GM19452 (cell line): Measurements from ENCODE around the gene TMEM52.

Source experiments
- ATAC-seq: cut with Tn5 transposase; IDR thresholded peaks from one replicate; pipeline ENCODE4 v1.9.1; 2021; ENCODE audit not compliant: unreplicated experiment

Gene TMEM52

DNA sequence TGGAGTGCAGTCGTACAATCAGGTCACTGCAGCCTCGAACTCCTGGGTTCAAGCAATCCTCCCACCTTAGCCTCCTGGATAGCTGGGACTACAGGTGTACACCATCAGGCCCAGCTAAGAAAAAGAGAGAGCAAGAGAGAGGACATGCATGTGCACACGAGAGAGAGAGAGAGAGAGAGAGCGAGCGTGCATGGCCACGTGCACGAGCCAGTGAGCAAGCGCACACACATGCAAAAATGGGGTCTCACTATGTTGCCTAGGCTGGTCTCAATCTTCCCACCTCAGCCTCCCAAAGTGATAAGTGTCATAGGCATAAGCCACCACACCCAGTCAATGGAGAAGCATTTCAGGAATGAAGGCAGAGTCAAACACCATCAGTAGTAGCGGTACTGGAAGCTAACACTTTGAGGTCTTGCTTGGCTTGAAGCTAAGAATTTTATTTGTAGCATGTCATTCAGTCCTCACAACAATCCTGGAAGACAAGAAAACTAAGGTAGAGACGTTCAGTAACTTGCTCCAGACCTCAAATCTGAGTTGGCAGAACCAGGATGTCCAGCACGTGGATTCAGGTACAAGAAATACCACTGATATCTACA is 42.6 kb downstream of the TMEM52 start:
- ATAC-seq: no peak

- no peak for ATAC-seq
Observed at GRCh38 chr1:1875932-1876331, 43.1 kb downstream of the TMEM52 start.

- no peak for ATAC-seq
Observed at GRCh38 chr1:1874901-1875300, 44.2 kb downstream of the TMEM52 start.

DNA sequence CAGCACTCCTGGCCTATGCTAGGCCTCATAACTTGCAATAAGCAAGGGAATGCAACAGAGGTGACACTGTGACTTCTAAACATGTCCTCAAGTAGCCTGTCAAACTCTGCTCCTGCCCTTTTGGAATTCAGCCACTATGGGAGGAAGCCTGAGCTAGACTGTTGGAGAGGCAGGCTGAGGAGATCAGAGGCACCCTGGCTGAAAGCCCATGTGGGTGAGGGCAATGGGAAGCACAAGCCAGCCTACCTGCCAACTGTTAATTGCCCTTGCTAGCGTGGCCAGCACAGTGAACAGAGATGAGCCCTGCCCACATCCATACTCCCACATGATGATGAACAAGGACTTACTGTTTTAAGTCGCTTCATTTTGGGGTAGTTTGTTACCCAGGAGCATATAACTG is 45.9 kb downstream of the TMEM52 start:
- ATAC-seq: no peak

GRCh38 chr1:1872329-1872994 is 46.6 kb downstream of the TMEM52 start:
- no peak for ATAC-seq

DNA sequence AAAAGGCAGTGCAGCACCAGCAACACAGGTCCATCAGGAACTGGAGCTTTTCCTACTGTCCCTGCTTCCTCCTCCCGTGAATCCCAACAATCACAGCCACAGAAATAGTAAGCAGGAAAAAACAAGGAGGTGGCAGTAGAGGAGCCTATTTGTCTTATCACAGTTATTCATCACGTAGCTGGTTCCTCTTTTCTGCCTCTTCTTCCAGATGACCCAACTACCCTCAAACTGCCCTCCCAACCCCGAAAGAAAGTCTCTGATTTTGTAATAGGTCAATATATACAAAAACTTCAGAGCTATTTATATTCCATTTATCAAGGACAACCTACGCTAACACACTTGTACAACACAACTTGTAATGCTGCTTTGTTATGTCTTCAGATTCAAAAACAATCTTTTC is 49.6 kb downstream of the TMEM52 start:
- ATAC-seq: no peak
